Ecto neural progenitor cell (in vitro differentiated cells): ENCODE data around the gene REEP5.

Source experiments
- DNase-seq: peaks from one replicate; pipeline ENCODE4 v3.0.0-alpha.2; 2018; ENCODE audit warnings: low spot score

REEP5 gene

DNA sequence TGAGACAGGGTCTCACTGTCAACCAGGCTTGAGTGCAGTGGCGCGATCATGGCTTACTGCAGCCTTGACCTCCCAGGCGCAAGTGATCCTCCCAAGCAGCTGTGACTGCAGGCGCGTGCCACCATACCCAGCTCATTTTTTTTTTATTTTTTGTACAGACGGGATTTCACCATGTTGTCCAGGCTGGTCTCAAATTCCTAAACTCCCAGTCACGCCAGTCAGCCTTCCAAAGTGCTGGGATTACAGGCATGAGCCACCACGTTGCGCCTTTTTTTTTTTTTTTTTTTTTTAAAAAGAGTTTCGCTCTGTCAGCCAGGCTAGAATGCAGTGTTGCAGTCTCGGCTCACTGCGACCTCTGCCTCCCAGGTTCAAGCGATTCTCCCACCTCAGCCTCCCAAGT, 88.1 kb downstream of the REEP5 start:
- no peak for DNase-seq

DNA sequence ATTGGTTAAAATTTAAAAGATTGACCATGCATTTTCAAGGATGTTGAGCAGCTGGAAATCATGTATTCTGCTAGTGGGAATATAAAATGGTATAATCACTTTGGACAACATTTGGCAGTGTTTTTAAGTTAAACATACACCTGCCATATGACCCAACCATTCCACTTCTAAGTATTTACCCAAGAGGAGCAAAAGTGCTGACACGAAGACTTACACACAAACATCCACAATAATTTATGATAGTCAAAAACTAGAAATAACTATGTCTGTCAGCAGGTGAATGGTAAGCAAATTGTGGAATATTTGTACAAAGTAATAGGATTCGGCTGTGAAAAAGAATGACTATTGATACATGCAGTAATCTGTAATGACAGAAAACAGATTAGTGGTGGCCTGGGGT, 91.6 kb downstream of the REEP5 start:
- no peak for DNase-seq
